ELR (cell line): ENCODE results near the gene RNF146.
"Not testable (repeated sequence)": the region's sequence is repeated elsewhere in the genome, so short reads cannot be mapped to it uniquely, and the experiment has no call there.

Source experiments
- DNase-seq: peaks from one replicate; pipeline ENCODE4 v3.0.0-alpha.2; 2015; ENCODE audit warnings: low read depth

Gene RNF146

DNA sequence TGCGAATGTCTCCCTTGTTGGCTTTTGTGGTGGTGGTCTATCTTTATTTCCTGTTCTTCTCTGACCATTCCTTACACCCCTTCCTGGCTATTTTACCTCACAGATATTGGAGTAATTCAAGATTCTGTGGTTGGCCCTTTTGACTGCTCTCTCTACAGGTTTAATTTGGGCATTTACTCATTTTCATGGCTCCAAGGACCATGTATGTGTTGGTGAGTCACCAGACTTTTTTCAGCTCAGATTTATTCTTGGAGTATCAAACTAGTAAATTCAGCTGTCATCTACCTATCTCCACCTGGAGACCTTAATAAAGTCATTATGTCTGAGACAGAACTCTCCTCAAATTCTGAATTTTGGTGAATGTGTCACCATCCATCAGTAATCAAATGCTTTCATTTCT is 15.5 kb downstream of the RNF146 start:
- no peak for DNase-seq

DNA sequence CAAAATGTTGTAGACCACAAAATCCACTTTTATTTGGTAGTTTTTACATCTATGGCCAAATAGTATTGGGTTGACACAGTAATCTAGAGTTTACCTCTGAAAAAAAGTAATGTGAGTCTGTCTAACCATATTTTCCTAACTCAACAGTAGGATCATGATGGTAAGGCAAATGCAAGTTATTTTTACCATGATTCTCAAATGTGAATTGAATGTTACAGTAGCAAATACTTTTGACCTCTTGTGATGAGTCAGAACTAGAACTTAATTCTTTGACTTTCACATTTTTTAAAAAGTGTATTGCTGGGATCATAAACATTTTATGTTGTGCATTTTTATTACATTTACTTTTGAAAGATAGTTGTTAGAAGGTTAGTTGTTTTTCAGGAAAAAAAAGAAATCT is 22.0 kb downstream of the RNF146 start:
- no peak for DNase-seq

DNA sequence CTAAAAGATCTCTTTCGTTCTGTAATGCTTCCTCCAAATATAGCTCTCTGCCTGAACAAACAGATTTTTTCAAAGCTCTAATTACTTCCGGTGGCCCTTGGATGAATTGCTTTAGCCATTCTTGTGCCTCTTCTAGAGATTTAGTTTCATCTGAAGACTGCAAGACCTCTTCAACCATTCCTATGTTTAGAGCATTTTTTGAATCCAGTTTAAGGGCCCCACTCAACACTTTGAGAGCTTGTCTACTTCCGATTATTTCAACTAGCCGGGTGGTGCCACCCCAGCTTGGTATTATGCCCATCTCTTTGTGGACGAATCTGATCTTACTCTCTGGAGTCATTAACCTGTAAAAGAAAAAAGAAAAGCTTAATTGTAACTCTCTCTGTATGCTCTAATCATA is 23.3 kb downstream of the RNF146 start:
- DNase-seq: no peak

- DNase-seq: no peak
Measured at GRCh38 chr6:127290391-127291265, 24.0 kb downstream of the RNF146 start.

DNA sequence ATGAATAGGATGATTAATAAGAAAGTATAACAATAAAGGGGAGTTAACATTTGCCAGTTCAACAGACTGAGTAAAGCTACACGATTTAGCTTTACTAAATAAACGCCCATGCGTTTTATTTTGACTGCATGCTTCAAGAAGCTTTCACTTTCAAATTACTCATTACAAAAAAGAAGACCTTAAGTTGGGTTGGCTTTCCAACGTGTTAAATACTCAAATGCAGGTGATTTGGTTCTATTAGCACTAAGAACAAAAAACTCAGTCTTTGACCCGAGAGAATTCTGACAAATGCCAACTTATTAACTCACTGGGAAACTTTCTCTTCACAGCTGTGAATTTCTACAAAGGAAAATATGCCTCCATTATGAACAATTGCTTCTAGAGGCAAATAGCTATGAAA is 24.8 kb downstream of the RNF146 start:
- no peak for DNase-seq

GRCh38 chr6:127297502-127298070 is 30.9 kb downstream of the RNF146 start:
- no peak for DNase-seq

GRCh38 chr6:127298475-127298874 is 31.8 kb downstream of the RNF146 start:
- peak; percentile 43 for DNase-seq

GRCh38 chr6:127299522-127300240 is 33.0 kb downstream of the RNF146 start:
- DNase-seq: peak; percentile 53

DNA sequence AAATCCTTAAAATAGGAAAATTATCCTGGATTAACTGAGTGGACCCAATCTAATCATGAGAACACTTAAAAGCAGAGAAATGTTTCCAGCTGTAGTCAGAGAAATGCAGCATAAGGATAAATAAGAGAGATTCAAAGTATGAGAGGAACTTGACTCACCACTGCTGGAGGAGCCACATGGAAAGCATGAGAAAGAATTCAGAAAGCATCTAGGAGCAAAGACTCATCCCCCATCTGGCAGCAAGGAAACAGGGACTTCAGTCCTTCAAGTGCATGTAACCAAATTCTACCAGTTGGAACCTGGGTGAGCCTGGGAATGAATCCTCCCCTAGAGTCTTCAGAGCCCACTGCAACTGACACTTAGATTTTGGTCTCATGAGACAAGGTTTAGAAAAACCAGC is 33.7 kb downstream of the RNF146 start:
- peak; percentile 93 for DNase-seq

DNA sequence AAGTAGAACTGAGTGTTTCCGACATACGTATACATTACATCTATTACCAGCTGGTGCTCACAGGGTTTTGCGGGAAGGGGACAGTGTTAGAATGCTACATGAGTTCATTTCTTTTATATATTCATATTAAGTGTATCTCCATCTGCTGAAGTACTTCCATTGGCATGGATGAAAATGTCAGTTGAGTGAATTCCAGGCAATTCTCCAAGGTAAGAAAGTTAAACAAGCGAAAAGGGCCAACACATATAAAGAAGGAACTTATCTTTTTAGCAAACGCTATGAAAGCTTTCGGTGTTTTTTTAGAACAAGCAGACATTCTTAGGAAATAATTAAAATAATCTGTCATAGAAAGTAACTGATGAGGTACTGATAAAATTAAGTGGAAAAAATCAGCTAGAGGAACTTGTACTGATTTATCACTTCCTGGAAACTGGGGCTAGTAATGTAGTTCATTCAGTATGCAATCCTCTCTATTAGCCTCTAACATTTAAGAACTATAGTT is 34.6 kb downstream of the RNF146 start:
- DNase-seq: peak; percentile 13

GRCh38 chr6:127302728-127303660 is 36.3 kb downstream of the RNF146 start:
- peak; percentile 73 for DNase-seq

DNA sequence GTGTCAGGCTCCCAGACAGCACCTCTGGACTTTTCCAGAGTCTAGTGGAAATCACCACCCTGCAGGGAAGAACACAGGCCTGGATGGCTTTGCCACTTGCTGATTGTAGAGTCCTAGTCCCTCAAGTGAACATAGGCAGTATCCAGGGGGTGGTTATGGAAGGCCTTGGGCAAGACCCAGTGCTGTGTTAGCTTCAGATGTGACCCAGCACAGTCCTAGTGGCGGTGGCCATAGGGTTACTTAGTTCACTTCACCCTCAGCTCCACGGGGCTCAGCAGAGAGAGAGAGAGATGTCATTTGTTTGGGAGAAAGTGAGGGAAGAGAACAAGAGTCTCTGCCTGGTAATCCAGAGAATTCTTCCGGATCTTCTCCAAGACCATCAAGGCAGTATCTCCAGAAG is 37.3 kb downstream of the RNF146 start:
- DNase-seq: no peak

GRCh38 chr6:127305741-127306140 is 39.1 kb downstream of the RNF146 start:
- DNase-seq: no peak

- no peak for DNase-seq
Measured at GRCh38 chr6:127317388-127318128, 50.9 kb downstream of the RNF146 start.

DNA sequence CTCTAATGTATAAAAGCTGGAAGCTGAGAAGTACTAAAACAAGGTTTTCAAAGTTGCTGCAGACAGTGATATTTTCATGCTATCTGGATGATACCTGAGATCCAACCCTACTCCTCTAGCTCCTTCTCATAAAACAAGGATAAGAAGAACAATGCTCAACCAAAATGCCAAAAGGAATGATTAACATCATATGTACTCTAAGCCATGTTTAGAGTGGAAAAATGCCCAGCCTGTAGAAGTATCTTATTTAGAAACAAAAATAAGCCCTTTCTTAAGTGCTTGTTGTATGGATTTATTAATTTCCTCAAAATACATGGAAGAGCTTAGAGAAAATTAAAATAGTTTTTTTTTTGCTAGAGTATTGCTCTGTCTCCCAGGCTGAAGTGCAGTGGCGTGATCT is 53.0 kb downstream of the RNF146 start:
- no peak for DNase-seq

GRCh38 chr6:127328043-127328609 is 61.5 kb downstream of the RNF146 start:
- peak; percentile 80 for DNase-seq

GRCh38 chr6:127331256-127331655 is 64.6 kb downstream of the RNF146 start:
- not testable (repeated sequence) for DNase-seq

DNA sequence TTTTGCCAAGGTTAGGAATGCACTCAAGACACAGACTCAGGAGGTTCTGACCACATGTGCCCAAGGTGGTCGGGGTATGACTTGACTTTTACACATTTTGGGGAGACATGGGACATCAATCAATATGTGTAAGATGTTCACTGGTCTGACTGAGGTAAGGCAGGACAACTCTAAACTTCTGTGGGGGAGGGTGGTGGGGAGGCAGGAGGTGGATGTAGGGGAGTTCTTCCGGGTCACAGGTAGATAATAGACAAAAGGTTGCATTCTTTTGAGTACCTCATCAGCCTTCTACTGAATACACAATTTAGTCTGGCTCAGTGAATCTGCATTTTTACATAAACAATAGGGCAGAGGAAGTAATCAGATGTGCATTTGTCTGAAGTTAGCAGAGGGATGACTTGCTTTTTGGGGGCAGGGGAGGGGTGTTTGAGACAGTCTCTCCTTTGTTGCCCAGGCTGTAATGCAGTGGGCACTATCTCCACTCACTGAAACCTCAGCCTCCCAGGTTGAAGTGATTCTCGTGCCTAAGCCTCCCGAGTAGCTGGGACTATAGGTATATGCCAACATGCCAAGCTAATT is 65.8 kb downstream of the RNF146 start:
- no peak for DNase-seq
